HEK293 (cell line): ENCODE measurements around the gene IL1RAP.

Experiments used
- GFI1B ChIP-seq: fragments of 450-650 bp; formaldehyde crosslinking; IDR thresholded peaks from 2 replicates; pipeline ENCODE4 v1.5.1; 2016; ENCODE audit warnings: missing biosample characterization, missing genetic modification characterization
- HOXD13 ChIP-seq: sonication (generic); formaldehyde crosslinking; IDR thresholded peaks from 2 replicates; pipeline ENCODE4 v1.8.0; 2022; ENCODE audit warnings: missing genetic modification reagents, borderline replicate concordance
- SETDB1 ChIP-seq: IDR thresholded peaks from one replicate; pipeline ENCODE4 v1.6.1; 2017; ENCODE audit warnings: mild to moderate bottlenecking, low read length, moderate library complexity, mixed read lengths; ENCODE audit not compliant: insufficient read length
- SP7 ChIP-seq: fragments of 450-650 bp; formaldehyde crosslinking; IDR thresholded peaks from 2 replicates; pipeline ENCODE4 v1.5.1; 2016; ENCODE audit warnings: missing biosample characterization, missing genetic modification characterization
- ZBTB20 ChIP-seq: fragments of 450-650 bp; formaldehyde crosslinking; IDR thresholded peaks from 2 replicates; pipeline ENCODE4 v1.5.1; 2016; ENCODE audit warnings: missing biosample characterization, missing genetic modification characterization
- ZNF114 ChIP-seq: fragments of 450-650 bp; formaldehyde crosslinking; IDR thresholded peaks from 2 replicates; pipeline ENCODE4 v1.5.0; 2017; ENCODE audit warnings: missing biosample characterization, missing genetic modification characterization
- ZNF132 ChIP-seq: fragments of 450-650 bp; formaldehyde crosslinking; IDR thresholded peaks from 2 replicates; pipeline ENCODE4 v1.5.1; 2017; ENCODE audit warnings: missing biosample characterization, missing genetic modification characterization, borderline replicate concordance
- ZNF169 ChIP-seq: fragments of 450-650 bp; formaldehyde crosslinking; IDR thresholded peaks from 2 replicates; pipeline ENCODE4 v1.5.1; 2016; ENCODE audit warnings: missing biosample characterization, missing genetic modification characterization
- ZNF211 ChIP-seq: fragments of 450-650 bp; formaldehyde crosslinking; IDR thresholded peaks from 2 replicates; pipeline ENCODE4 v1.5.1; 2016; ENCODE audit warnings: low read depth, missing biosample characterization, missing genetic modification characterization
- ZNF266 ChIP-seq: fragments of 450-650 bp; formaldehyde crosslinking; IDR thresholded peaks from 2 replicates; pipeline ENCODE4 v1.5.1; 2016; ENCODE audit warnings: missing biosample characterization, missing genetic modification characterization, low read depth
- ZNF433 ChIP-seq: fragments of 450-650 bp; formaldehyde crosslinking; IDR thresholded peaks from 2 replicates; pipeline ENCODE4 v1.5.1; 2016; ENCODE audit warnings: missing biosample characterization, missing genetic modification characterization, low read depth
- ZNF473 ChIP-seq: fragments of 450-650 bp; formaldehyde crosslinking; IDR thresholded peaks from 2 replicates; pipeline ENCODE4 v1.5.1; 2017; ENCODE audit warnings: missing biosample characterization, missing genetic modification characterization
- ZNF48 ChIP-seq: fragments of 450-650 bp; formaldehyde crosslinking; IDR thresholded peaks from 2 replicates; pipeline ENCODE4 v1.5.1; 2016; ENCODE audit warnings: missing biosample characterization, missing genetic modification characterization
- ZNF624 ChIP-seq: fragments of 450-650 bp; formaldehyde crosslinking; IDR thresholded peaks from 2 replicates; pipeline ENCODE4 v1.5.1; 2017; ENCODE audit warnings: missing biosample characterization, missing genetic modification characterization
- ZNF629 ChIP-seq: fragments of 450-650 bp; formaldehyde crosslinking; IDR thresholded peaks from 2 replicates; pipeline ENCODE4 v1.5.1; 2017; ENCODE audit warnings: missing biosample characterization, missing genetic modification characterization
- ZNF707 ChIP-seq: fragments of 450-650 bp; formaldehyde crosslinking; IDR thresholded peaks from 2 replicates; pipeline ENCODE4 v1.5.1; 2016; ENCODE audit warnings: missing biosample characterization, missing genetic modification characterization
- TF ChIP-seq, protein P1 (sequence below): IDR thresholded peaks from 2 replicates; pipeline ENCODE4 v1.6.1; 2011; ENCODE audit warnings: mild to moderate bottlenecking, low read depth, low read length, borderline replicate concordance
- TF ChIP-seq, protein P2 (sequence below): fragments of 450-650 bp; formaldehyde crosslinking; IDR thresholded peaks from 2 replicates; pipeline ENCODE4 v1.5.1; 2016; ENCODE audit warnings: missing biosample characterization, missing genetic modification characterization
- TF ChIP-seq, protein P3 (sequence below): fragments of 450-650 bp; formaldehyde crosslinking; IDR thresholded peaks from 2 replicates; pipeline ENCODE4 v1.5.1; 2016; ENCODE audit warnings: missing biosample characterization, missing genetic modification characterization
- TF ChIP-seq, protein P4 (sequence below): fragments of 450-650 bp; formaldehyde crosslinking; IDR thresholded peaks from 2 replicates; pipeline ENCODE4 v1.5.1; 2016; ENCODE audit warnings: missing biosample characterization, missing genetic modification characterization, low read depth
- TF ChIP-seq, protein P5 (sequence below): fragments of 450-650 bp; formaldehyde crosslinking; IDR thresholded peaks from 2 replicates; pipeline ENCODE4 v1.5.1; 2016; ENCODE audit warnings: missing biosample characterization, missing genetic modification characterization, borderline replicate concordance
- TF ChIP-seq, protein P6 (sequence below): fragments of 450-650 bp; formaldehyde crosslinking; IDR thresholded peaks from 2 replicates; pipeline ENCODE4 v1.5.1; 2017; ENCODE audit warnings: missing biosample characterization, missing genetic modification characterization
- TF ChIP-seq, protein P7 (sequence below): fragments of 450-650 bp; formaldehyde crosslinking; IDR thresholded peaks from 2 replicates; pipeline ENCODE4 v1.5.1; 2016; ENCODE audit warnings: missing biosample characterization, missing genetic modification characterization, low read depth

The IL1RAP gene

DNA sequence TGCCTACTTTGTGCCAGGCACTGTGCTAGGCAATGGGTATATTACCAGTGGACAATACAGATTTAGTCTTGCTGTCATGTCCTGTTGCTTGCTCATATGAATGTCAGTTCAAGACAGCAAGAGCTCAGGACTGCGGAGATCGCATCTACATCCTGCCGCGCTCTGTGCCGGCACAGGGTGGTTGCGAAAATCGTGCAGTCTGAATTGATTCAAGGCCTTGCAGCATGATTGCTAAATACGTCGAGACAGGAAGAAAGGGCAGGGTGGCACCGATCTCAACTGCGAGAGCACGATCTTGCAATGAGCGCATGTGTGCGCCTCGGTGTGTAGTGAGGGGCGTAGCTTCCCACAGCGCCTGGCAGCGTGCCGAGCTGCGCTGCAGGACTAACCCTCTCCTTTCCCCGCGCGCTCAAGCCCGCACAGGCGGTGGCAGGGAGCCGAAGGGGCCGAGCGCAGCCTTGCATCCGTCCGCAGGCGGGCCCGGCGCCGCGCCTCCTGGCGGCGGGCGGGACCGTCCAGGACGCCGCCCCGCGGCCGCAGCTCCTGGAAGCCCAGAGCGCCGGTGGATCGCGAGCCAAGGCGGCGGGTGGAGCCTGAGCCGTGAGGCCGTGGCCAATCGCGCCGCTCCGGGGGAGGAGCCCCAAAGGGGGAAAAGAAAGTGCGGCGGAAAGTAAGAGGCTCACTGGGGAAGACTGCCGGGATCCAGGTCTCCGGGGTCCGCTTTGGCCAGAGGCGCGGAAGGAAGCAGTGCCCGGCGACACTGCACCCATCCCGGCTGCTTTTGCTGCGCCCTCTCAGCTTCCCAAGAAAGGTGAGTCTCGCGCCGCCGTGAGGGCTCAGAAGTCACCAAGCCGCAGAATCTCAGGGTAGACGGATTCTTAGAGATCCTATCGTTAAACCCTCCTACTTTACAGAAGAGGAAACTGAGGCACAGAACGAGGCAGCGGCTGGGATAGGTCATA, at the start of gene IL1RAP (continued):
- TF ChIP-seq ZNF707 (tag by site-specific recombination) = no peak
- TF ChIP-seq, protein P1, sequence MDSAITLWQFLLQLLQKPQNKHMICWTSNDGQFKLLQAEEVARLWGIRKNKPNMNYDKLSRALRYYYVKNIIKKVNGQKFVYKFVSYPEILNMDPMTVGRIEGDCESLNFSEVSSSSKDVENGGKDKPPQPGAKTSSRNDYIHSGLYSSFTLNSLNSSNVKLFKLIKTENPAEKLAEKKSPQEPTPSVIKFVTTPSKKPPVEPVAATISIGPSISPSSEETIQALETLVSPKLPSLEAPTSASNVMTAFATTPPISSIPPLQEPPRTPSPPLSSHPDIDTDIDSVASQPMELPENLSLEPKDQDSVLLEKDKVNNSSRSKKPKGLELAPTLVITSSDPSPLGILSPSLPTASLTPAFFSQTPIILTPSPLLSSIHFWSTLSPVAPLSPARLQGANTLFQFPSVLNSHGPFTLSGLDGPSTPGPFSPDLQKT = no peak
- TF ChIP-seq, protein P2, sequence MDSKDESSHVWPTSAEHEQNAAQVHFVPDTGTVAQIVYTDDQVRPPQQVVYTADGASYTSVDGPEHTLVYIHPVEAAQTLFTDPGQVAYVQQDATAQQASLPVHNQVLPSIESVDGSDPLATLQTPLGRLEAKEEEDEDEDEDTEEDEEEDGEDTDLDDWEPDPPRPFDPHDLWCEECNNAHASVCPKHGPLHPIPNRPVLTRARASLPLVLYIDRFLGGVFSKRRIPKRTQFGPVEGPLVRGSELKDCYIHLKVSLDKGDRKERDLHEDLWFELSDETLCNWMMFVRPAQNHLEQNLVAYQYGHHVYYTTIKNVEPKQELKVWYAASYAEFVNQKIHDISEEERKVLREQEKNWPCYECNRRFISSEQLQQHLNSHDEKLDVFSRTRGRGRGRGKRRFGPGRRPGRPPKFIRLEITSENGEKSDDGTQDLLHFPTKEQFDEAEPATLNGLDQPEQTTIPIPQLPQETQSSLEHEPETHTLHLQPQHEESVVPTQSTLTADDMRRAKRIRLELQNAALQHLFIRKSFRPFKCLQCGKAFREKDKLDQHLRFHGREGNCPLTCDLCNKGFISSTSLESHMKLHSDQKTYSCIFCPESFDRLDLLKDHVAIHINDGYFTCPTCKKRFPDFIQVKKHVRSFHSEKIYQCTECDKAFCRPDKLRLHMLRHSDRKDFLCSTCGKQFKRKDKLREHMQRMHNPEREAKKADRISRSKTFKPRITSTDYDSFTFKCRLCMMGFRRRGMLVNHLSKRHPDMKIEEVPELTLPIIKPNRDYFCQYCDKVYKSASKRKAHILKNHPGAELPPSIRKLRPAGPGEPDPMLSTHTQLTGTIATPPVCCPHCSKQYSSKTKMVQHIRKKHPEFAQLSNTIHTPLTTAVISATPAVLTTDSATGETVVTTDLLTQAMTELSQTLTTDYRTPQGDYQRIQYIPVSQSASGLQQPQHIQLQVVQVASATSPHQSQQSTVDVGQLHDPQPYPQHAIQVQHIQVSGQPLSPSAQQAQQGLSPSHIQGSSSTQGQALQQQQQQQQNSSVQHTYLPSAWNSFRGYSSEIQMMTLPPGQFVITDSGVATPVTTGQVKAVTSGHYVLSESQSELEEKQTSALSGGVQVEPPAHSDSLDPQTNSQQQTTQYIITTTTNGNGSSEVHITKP (tag by site-specific recombination) = 0 out of 2 replicates have a peak, but pooled peaks have one; percentile 10
- no peak for TF ChIP-seq ZNF169
- TF ChIP-seq ZNF266 (tag by site-specific recombination) = no peak
- no peak for TF ChIP-seq ZNF473 (tag by site-specific recombination)
- TF ChIP-seq, protein P3, sequence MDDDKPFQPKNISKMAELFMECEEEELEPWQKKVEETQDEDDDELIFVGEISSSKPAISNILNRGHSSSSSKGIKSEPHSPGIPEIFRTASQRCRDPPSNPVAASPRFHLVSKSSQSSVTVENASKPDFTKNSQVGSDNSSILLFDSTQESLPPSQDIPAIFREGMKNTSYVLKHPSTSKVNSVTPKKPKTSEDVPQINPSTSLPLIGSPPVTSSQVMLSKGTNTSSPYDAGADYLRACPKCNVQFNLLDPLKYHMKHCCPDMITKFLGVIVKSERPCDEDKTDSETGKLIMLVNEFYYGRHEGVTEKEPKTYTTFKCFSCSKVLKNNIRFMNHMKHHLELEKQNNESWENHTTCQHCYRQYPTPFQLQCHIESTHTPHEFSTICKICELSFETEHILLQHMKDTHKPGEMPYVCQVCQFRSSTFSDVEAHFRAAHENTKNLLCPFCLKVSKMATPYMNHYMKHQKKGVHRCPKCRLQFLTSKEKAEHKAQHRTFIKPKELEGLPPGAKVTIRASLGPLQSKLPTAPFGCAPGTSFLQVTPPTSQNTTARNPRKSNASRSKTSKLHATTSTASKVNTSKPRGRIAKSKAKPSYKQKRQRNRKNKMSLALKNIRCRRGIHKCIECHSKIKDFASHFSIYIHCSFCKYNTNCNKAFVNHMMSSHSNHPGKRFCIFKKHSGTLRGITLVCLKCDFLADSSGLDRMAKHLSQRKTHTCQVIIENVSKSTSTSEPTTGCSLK (tag by site-specific recombination) = no peak
- no peak for TF ChIP-seq ZNF48 (tag by site-specific recombination)
- TF ChIP-seq ZNF433 = no peak
- TF ChIP-seq, protein P4, sequence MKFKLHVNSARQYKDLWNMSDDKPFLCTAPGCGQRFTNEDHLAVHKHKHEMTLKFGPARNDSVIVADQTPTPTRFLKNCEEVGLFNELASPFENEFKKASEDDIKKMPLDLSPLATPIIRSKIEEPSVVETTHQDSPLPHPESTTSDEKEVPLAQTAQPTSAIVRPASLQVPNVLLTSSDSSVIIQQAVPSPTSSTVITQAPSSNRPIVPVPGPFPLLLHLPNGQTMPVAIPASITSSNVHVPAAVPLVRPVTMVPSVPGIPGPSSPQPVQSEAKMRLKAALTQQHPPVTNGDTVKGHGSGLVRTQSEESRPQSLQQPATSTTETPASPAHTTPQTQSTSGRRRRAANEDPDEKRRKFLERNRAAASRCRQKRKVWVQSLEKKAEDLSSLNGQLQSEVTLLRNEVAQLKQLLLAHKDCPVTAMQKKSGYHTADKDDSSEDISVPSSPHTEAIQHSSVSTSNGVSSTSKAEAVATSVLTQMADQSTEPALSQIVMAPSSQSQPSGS (tag by site-specific recombination) = no peak
- no peak for TF ChIP-seq SP7 (tag by site-specific recombination)
- no peak for TF ChIP-seq ZNF211
- TF ChIP-seq ZBTB20 = peak; percentile 52; the same call in 1 of the 2 replicates
- TF ChIP-seq HOXD13 (CRISPR knock-in tag) = no peak
- TF ChIP-seq ZNF624 = no peak
- TF ChIP-seq GFI1B (tag by site-specific recombination) = no peak
- no peak for TF ChIP-seq ZNF629
- no peak for TF ChIP-seq ZNF132 (tag by site-specific recombination)
- TF ChIP-seq, protein P5, sequence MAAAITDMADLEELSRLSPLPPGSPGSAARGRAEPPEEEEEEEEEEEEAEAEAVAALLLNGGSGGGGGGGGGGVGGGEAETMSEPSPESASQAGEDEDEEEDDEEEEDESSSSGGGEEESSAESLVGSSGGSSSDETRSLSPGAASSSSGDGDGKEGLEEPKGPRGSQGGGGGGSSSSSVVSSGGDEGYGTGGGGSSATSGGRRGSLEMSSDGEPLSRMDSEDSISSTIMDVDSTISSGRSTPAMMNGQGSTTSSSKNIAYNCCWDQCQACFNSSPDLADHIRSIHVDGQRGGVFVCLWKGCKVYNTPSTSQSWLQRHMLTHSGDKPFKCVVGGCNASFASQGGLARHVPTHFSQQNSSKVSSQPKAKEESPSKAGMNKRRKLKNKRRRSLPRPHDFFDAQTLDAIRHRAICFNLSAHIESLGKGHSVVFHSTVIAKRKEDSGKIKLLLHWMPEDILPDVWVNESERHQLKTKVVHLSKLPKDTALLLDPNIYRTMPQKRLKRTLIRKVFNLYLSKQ (tag by site-specific recombination) = no peak
- no peak for TF ChIP-seq ZNF114 (tag by site-specific recombination)
- TF ChIP-seq SETDB1 = no peak
- TF ChIP-seq, protein P6, sequence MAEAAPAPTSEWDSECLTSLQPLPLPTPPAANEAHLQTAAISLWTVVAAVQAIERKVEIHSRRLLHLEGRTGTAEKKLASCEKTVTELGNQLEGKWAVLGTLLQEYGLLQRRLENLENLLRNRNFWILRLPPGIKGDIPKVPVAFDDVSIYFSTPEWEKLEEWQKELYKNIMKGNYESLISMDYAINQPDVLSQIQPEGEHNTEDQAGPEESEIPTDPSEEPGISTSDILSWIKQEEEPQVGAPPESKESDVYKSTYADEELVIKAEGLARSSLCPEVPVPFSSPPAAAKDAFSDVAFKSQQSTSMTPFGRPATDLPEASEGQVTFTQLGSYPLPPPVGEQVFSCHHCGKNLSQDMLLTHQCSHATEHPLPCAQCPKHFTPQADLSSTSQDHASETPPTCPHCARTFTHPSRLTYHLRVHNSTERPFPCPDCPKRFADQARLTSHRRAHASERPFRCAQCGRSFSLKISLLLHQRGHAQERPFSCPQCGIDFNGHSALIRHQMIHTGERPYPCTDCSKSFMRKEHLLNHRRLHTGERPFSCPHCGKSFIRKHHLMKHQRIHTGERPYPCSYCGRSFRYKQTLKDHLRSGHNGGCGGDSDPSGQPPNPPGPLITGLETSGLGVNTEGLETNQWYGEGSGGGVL (tag by site-specific recombination) = no peak
- TF ChIP-seq, protein P7, sequence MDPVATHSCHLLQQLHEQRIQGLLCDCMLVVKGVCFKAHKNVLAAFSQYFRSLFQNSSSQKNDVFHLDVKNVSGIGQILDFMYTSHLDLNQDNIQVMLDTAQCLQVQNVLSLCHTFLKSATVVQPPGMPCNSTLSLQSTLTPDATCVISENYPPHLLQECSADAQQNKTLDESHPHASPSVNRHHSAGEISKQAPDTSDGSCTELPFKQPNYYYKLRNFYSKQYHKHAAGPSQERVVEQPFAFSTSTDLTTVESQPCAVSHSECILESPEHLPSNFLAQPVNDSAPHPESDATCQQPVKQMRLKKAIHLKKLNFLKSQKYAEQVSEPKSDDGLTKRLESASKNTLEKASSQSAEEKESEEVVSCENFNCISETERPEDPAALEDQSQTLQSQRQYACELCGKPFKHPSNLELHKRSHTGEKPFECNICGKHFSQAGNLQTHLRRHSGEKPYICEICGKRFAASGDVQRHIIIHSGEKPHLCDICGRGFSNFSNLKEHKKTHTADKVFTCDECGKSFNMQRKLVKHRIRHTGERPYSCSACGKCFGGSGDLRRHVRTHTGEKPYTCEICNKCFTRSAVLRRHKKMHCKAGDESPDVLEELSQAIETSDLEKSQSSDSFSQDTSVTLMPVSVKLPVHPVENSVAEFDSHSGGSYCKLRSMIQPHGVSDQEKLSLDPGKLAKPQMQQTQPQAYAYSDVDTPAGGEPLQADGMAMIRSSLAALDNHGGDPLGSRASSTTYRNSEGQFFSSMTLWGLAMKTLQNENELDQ (tag by site-specific recombination) = no peak
